Suprapubic skin (tissue), 4 donors: ENCODE measurements around the gene LRGUK. TPM values are rescaled to one million over a fixed set of nuclear protein-coding genes. Genes with fewer than 3 reads are reported as not detected.

Experiments used
- DNase-seq, 2 donors: peaks; one replicate each; pipeline ENCODE4 v3.0.0-alpha.2; 2019; ENCODE audit warnings: low spot score in 2 of 2
- H3K27ac ChIP-seq: fragments of 200-600 bp; sonication (generic); one replicate; pipeline ENCODE4 v1.5.1; 2019
- H3K27me3 ChIP-seq: fragments of 200-600 bp; sonication (generic); one replicate; pipeline ENCODE4 v1.5.1; 2019
- H3K36me3 ChIP-seq: fragments of 200-600 bp; sonication (generic); one replicate; pipeline ENCODE4 v1.5.1; 2019
- H3K4me1 ChIP-seq: fragments of 200-600 bp; sonication (generic); one replicate; pipeline ENCODE4 v1.5.1; 2019
- H3K4me3 ChIP-seq: fragments of 200-600 bp; sonication (generic); one replicate; pipeline ENCODE4 v1.5.1; 2019; ENCODE audit warnings: mild to moderate bottlenecking
- H3K9me3 ChIP-seq: fragments of 200-600 bp; sonication (generic); one replicate; pipeline ENCODE4 v1.5.1; 2019
- EP300 ChIP-seq: sonication (generic); formaldehyde crosslinking; IDR thresholded peaks from one replicate; pipeline ENCODE4 v1.6.1; 2017; ENCODE audit warnings: antibody characterized with exemption
- POLR2A ChIP-seq, 2 donors: fragments of 450-650 bp; IDR thresholded peaks; one replicate each; pipeline ENCODE4 v1.6.1; 2017; ENCODE audit warnings: antibody characterized with exemption in 2 of 2, mild to moderate bottlenecking in 2 of 2, moderate library complexity in 2 of 2
- POLR2AphosphoS5 ChIP-seq, 3 donors: sonication (generic); formaldehyde crosslinking; IDR thresholded peaks; one replicate each; pipeline ENCODE4 v1.6.1; 2017; ENCODE audit warnings: antibody characterized with exemption in 3 of 3
- WGBS: methylation state at CpG from one replicate; pipeline ENCODE4 v1.1.5; 2018; 5-methylcytosine and 5-hydroxymethylcytosine counted together
- total RNA-seq, 4 donors: library from RNA; depleted of rRNA; stranded (reverse); fragments of >200 nt; gene quantifications; one replicate each; pipeline ENCODE4 v1.1.0, GENCODE V29; 2016
- TF ChIP-seq, protein P1 (sequence below), 2 donors: fragments of 200-600 bp in 1 of 2; fragments of 450-650 bp in 1 of 2; sonication (generic) in 1 of 2; IDR thresholded peaks; one replicate each; pipeline ENCODE4 v1.5.1; 2016 to 2019; ENCODE audit warnings: antibody characterized with exemption in 2 of 2, mild to moderate bottlenecking in 1 of 2, moderate library complexity in 1 of 2

LRGUK gene
- total RNA-seq, 4 donors from 2014 or later, result 0.34 to 1.2 (median 0.91) TPM

DNA sequence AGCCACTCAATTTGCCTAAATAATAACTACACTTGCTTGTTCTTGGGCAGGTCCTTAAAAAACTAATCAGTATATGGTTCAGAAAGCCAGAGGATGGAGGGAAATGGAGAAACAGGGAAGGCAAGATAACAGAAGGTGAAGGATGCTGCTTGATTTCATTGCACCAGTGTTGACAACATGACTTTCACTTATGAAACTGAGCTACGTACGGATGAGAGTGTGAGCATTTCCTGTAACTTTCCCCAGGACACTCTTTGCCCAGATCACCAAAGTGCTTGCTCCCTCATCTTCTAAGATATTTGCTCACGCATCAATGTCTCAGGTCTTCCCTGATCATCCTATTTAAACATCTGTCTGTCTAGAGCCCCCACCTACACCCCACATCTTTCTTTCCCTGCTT is 152.2 kb downstream of the LRGUK start:
- DNase-seq, result no peak
- H3K27me3 ChIP-seq, result peaks cover 3% of the 10 kb centered on the region
- no peaks in the 10 kb centered on the region for H3K36me3 ChIP-seq
- H3K4me1 ChIP-seq, result no peaks in the 10 kb centered on the region
- no peak overlapping the region for H3K4me3 ChIP-seq
- 76% methylated on average over 3 of the region's 3 CpGs for WGBS
- no peak overlapping the region for H3K27ac ChIP-seq
- no peaks in the 10 kb centered on the region for H3K9me3 ChIP-seq
- TF ChIP-seq POLR2AphosphoS5 (IDR thresholded peaks at IDR 0.05) (no peak), EP300 (no peak), POLR2A (IDR thresholded peaks at IDR 0.05) (no peak)
- TF ChIP-seq, protein P1, sequence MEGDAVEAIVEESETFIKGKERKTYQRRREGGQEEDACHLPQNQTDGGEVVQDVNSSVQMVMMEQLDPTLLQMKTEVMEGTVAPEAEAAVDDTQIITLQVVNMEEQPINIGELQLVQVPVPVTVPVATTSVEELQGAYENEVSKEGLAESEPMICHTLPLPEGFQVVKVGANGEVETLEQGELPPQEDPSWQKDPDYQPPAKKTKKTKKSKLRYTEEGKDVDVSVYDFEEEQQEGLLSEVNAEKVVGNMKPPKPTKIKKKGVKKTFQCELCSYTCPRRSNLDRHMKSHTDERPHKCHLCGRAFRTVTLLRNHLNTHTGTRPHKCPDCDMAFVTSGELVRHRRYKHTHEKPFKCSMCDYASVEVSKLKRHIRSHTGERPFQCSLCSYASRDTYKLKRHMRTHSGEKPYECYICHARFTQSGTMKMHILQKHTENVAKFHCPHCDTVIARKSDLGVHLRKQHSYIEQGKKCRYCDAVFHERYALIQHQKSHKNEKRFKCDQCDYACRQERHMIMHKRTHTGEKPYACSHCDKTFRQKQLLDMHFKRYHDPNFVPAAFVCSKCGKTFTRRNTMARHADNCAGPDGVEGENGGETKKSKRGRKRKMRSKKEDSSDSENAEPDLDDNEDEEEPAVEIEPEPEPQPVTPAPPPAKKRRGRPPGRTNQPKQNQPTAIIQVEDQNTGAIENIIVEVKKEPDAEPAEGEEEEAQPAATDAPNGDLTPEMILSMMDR (IDR thresholded peaks at IDR 0.05), result no peak

DNA sequence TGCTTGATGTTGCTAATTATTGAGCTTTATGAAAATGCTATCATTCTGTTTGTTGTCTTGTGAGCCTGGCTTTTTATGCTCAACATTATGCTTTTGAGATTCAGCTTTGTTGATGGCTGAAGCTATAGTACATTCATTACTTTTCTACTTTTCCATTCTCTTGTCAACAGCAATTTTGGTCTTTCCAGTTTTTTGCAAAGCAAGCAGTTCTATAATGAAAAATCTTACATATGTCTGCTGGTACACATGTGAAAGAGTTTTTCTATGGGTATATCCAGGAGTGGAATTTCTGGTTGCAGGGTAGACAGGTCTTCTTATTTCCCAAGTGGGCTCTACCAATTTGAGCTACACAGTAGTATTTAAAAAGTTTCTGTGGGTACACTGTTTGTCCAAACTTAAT is 152.8 kb downstream of the LRGUK start:
- Histone ChIP-seq H3K27ac (no peak overlapping the region), H3K9me3 (no peaks in the 10 kb centered on the region), H3K27me3 (peaks cover 3% of the 10 kb centered on the region), H3K4me1 (no peaks in the 10 kb centered on the region), H3K36me3 (no peaks in the 10 kb centered on the region), H3K4me3 (no peak overlapping the region)
- DNase-seq, result no peak
- TF ChIP-seq POLR2A (IDR thresholded peaks at IDR 0.05), result no peak
- TF ChIP-seq, protein P1 (IDR thresholded peaks at IDR 0.05), result no peak
- TF ChIP-seq EP300, result no peak
- TF ChIP-seq POLR2AphosphoS5 (IDR thresholded peaks at IDR 0.05), result no peak

DNA sequence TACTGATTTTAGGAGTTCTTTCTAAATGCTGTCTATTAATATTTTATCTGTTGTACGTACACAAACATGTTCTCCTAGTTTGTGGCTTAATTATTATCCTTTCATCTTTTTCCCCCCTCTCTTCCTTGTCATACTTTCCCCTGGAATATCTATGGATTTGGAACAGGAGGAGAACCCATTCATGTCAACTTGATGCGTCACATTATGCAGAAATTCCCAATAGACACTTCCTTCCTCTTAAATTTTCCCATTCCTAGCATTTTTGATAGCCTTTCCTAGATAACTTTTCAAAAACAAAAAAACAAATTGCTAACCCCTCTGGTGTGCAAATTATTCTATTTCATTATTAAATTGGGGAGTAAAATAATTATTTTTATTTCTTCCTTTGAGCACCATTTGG is 153.4 kb downstream of the LRGUK start:
- 81% methylated on average over 2 of the region's 2 CpGs for WGBS
- TF ChIP-seq, protein P1 (IDR thresholded peaks at IDR 0.05), result no peak
- TF ChIP-seq POLR2A (IDR thresholded peaks at IDR 0.05) (no peak), EP300 (no peak), POLR2AphosphoS5 (IDR thresholded peaks at IDR 0.05) (no peak)
- Histone ChIP-seq H3K27me3 (peaks cover 3% of the 10 kb centered on the region), H3K36me3 (no peaks in the 10 kb centered on the region), H3K4me1 (no peaks in the 10 kb centered on the region), H3K27ac (no peak overlapping the region), H3K9me3 (no peaks in the 10 kb centered on the region), H3K4me3 (no peak overlapping the region)
- no peak for DNase-seq

DNA sequence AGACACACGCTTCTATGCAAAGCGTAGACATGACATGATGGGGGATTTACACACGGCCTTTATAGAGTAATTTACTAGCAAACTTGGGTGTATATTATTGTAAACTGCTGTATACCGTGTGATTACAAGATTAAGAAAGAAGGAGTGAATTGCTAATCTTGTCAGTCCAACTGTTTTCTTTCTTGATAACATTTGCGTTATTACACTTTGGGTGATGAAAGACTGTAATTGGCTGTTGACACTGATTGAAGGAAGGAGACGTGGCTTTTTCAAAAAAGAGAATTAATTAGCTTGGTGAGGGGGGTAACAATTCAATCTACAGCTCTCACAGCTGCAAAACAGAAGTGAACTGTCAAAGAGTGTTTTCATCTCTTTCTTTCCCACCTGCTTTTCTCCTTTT is 156.9 kb downstream of the LRGUK start:
- Histone ChIP-seq H3K4me3 (no peak overlapping the region), H3K27me3 (peaks cover 3% of the 10 kb centered on the region), H3K36me3 (no peaks in the 10 kb centered on the region), H3K9me3 (no peaks in the 10 kb centered on the region), H3K4me1 (no peaks in the 10 kb centered on the region), H3K27ac (no peak overlapping the region)
- WGBS, result 66% methylated on average over 6 of the region's 6 CpGs
- no peak for DNase-seq
- TF ChIP-seq, protein P1 (IDR thresholded peaks at IDR 0.05), result no peak
- TF ChIP-seq POLR2AphosphoS5 (IDR thresholded peaks at IDR 0.05) (no peak), POLR2A (IDR thresholded peaks at IDR 0.05) (no peak), EP300 (no peak)

DNA sequence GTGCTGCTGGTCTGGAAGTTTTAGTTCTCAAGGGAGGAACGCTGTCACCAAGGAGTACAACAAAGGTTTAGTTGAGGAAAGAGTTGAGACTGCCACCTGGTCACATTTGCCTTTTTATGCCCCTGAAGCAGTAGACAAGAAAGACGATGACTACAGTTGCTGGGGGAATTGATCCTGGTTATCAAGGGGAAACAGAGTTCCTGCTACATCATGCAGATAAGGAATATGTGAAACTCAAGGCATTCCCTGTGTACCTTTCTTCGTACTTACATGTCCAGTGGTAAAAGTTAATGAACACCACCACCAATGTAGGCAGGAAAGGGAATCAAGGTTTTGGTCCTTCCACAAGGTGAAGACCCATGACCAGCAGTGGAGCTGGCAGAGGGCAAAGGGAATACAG is 157.8 kb downstream of the LRGUK start:
- Histone ChIP-seq H3K36me3 (no peaks in the 10 kb centered on the region), H3K27me3 (peaks cover 3% of the 10 kb centered on the region), H3K4me3 (no peak overlapping the region), H3K9me3 (no peaks in the 10 kb centered on the region), H3K27ac (no peak overlapping the region), H3K4me1 (no peaks in the 10 kb centered on the region)
- no peak for DNase-seq
- WGBS, result 65% methylated on average over 3 of the region's 3 CpGs
- TF ChIP-seq, protein P1 (IDR thresholded peaks at IDR 0.05), result no peak
- TF ChIP-seq POLR2A (IDR thresholded peaks at IDR 0.05), result no peak
- no peak for TF ChIP-seq EP300
- no peak for TF ChIP-seq POLR2AphosphoS5 (IDR thresholded peaks at IDR 0.05)
